ENCODE results near the gene ZNF264.
"Not testable (repeated sequence)": the region's sequence is repeated elsewhere in the genome, so short reads cannot be mapped to it uniquely, and the experiment has no call there.

Gene ZNF264

GRCh38 chr19:57245959-57246358 is 54.7 kb downstream of the ZNF264 start:
- Histone ChIP-seq H3K4me2 (ENCODE audit: low read depth, low read length) (no peak overlapping the region), H3K27me3 (replicated peaks; ENCODE audit: insufficient read depth, low read length) (no peaks in the 10 kb centered on the region), H3K36me3 (replicated peaks; ENCODE audit: insufficient read depth, low read length) (no peaks in the 10 kb centered on the region; the same call in 1 of the 2 replicates), H3K4me1 (ENCODE audit: low read length) (peaks cover 8% of the 10 kb centered on the region; the same call in 1 of the 2 replicates), H3K9me2 (replicated peaks; ENCODE audit: insufficient read depth, low read length) (no peaks in the 10 kb centered on the region), H4K20me1 (ENCODE audit: insufficient read depth, low read length) (no peaks in the 10 kb centered on the region), H3K79me2 (ENCODE audit: low read length) (peaks cover 43% of the 10 kb centered on the region), H2AFZ (ENCODE audit: low read length) (no peak overlapping the region), H3F3A (ENCODE audit: insufficient read depth, low read length) (peaks cover 5% of the 10 kb centered on the region; the same call in 1 of the 2 replicates), H3K9ac (ENCODE audit: low read length) (no peak overlapping the region), H3K27ac (ENCODE audit: low read length) (no peak overlapping the region), H3K4me3 (ENCODE audit: low read length) (no peak overlapping the region), H3K9me3 (replicated peaks; ENCODE audit: insufficient read depth, low read length) (no peaks in the 10 kb centered on the region)
- no peak for DNase-seq
- TF ChIP-seq EZH2 (optimal IDR thresholded peaks at IDR 0.05; ENCODE audit: low read depth, low read length) (no peak), EZH2phosphoT487 (IDR thresholded peaks at IDR 0.05; ENCODE audit: low read length) (no peak)
- TF ChIP-seq, protein P1, sequence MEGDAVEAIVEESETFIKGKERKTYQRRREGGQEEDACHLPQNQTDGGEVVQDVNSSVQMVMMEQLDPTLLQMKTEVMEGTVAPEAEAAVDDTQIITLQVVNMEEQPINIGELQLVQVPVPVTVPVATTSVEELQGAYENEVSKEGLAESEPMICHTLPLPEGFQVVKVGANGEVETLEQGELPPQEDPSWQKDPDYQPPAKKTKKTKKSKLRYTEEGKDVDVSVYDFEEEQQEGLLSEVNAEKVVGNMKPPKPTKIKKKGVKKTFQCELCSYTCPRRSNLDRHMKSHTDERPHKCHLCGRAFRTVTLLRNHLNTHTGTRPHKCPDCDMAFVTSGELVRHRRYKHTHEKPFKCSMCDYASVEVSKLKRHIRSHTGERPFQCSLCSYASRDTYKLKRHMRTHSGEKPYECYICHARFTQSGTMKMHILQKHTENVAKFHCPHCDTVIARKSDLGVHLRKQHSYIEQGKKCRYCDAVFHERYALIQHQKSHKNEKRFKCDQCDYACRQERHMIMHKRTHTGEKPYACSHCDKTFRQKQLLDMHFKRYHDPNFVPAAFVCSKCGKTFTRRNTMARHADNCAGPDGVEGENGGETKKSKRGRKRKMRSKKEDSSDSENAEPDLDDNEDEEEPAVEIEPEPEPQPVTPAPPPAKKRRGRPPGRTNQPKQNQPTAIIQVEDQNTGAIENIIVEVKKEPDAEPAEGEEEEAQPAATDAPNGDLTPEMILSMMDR (IDR thresholded peaks at IDR 0.05; ENCODE audit: low read length): no peak

DNA sequence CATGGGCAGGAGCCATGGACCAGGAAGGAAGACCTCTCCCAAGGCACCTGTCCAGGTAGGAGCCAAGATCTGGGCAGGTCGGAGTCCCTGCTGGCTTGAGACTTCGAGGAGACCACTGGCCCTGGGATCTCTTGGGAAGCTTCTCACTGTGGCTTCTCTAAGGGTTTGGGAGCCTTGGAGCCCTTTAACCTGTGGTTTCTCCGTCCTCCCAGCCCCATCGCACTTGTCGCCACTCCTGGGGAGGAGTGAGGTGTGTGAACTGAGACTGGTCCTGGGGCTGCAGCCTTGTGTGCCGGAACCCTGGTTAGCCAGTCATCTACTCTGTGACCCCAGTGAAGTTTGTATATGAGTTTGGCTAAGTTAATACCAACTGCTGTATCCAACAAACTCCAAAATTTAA is 57.3 kb downstream of the ZNF264 start:
- Histone ChIP-seq H3K4me3 (ENCODE audit: low read length) (no peak overlapping the region), H3F3A (ENCODE audit: insufficient read depth, low read length) (no peaks in the 10 kb centered on the region), H3K79me2 (ENCODE audit: low read length) (peaks cover 16% of the 10 kb centered on the region), H3K9me3 (replicated peaks; ENCODE audit: insufficient read depth, low read length) (no peaks in the 10 kb centered on the region), H3K9ac (ENCODE audit: low read length) (no peak overlapping the region), H3K36me3 (replicated peaks; ENCODE audit: insufficient read depth, low read length) (peaks cover 9% of the 10 kb centered on the region; the same call in 1 of the 2 replicates), H3K27ac (ENCODE audit: low read length) (no peak overlapping the region), H4K20me1 (ENCODE audit: insufficient read depth, low read length) (no peaks in the 10 kb centered on the region), H3K4me2 (ENCODE audit: low read depth, low read length) (no peak overlapping the region), H3K4me1 (ENCODE audit: low read length) (no peaks in the 10 kb centered on the region), H2AFZ (ENCODE audit: low read length) (no peak overlapping the region), H3K27me3 (replicated peaks; ENCODE audit: insufficient read depth, low read length) (no peaks in the 10 kb centered on the region), H3K9me2 (replicated peaks; ENCODE audit: insufficient read depth, low read length) (no peaks in the 10 kb centered on the region)
- DNase-seq: no peak
- TF ChIP-seq, protein P1 (IDR thresholded peaks at IDR 0.05; ENCODE audit: low read length): no peak
- no peak for TF ChIP-seq EZH2 (optimal IDR thresholded peaks at IDR 0.05; ENCODE audit: low read depth, low read length)
- no peak for TF ChIP-seq EZH2phosphoT487 (IDR thresholded peaks at IDR 0.05; ENCODE audit: low read length)

DNA sequence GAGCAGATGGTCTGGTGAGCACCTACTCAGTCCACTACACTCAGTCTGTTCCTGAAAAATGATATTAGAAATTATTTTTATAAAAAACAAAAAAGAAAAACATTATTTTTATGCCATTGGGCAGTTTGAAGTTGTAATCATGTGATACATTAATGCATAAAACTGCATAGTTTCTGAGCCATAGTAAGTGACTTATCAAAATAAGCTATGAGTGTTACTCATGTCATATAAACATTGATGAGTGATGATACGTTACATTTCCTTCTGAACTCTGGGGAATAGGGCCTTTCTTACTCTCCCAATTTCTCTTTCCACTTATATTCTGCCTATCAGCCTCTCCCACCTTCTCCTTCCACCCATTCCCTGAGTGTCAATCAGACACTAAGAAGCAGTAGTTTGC is 58.0 kb downstream of the ZNF264 start:
- no peak overlapping the region for H3K4me3 ChIP-seq (ENCODE audit: low read length)
- H3K4me1 ChIP-seq (ENCODE audit: low read length): no peaks in the 10 kb centered on the region
- no peaks in the 10 kb centered on the region for H3K9me3 ChIP-seq (replicated peaks; ENCODE audit: insufficient read depth, low read length)
- no peak overlapping the region for H3K27ac ChIP-seq (ENCODE audit: low read length)
- DNase-seq: no peak
- no peaks in the 10 kb centered on the region for H4K20me1 ChIP-seq (ENCODE audit: insufficient read depth, low read length)
- TF ChIP-seq, protein P1 (IDR thresholded peaks at IDR 0.05; ENCODE audit: low read length): no peak
- TF ChIP-seq EZH2phosphoT487 (IDR thresholded peaks at IDR 0.05; ENCODE audit: low read length) (no peak), EZH2 (optimal IDR thresholded peaks at IDR 0.05; ENCODE audit: low read depth, low read length) (no peak)
- no peaks in the 10 kb centered on the region for H3K9me2 ChIP-seq (replicated peaks; ENCODE audit: insufficient read depth, low read length)
- no peaks in the 10 kb centered on the region for H3K27me3 ChIP-seq (replicated peaks; ENCODE audit: insufficient read depth, low read length)
- H3F3A ChIP-seq (ENCODE audit: insufficient read depth, low read length): no peaks in the 10 kb centered on the region
- H2AFZ ChIP-seq (ENCODE audit: low read length): no peak overlapping the region
- no peak overlapping the region for H3K4me2 ChIP-seq (ENCODE audit: low read depth, low read length)
- H3K36me3 ChIP-seq (replicated peaks; ENCODE audit: insufficient read depth, low read length): peaks cover 13% of the 10 kb centered on the region; the same call in 1 of the 2 replicates
- peaks cover 14% of the 10 kb centered on the region for H3K79me2 ChIP-seq (ENCODE audit: low read length)
- H3K9ac ChIP-seq (ENCODE audit: low read length): no peak overlapping the region

- H3K4me2 ChIP-seq (ENCODE audit: low read depth, low read length); H3K9me3 ChIP-seq (replicated peaks; ENCODE audit: insufficient read depth, low read length); H3K79me2 ChIP-seq (ENCODE audit: low read length); H3K9ac ChIP-seq (ENCODE audit: low read length); H3K27ac ChIP-seq (ENCODE audit: low read length); H3K9me2 ChIP-seq (replicated peaks; ENCODE audit: insufficient read depth, low read length); H3K4me1 ChIP-seq (ENCODE audit: low read length); DNase-seq; H4K20me1 ChIP-seq (ENCODE audit: insufficient read depth, low read length); H3K27me3 ChIP-seq (replicated peaks; ENCODE audit: insufficient read depth, low read length); H2AFZ ChIP-seq (ENCODE audit: low read length); H3K4me3 ChIP-seq (ENCODE audit: low read length); H3F3A ChIP-seq (ENCODE audit: insufficient read depth, low read length): not testable (repeated sequence)
- H3K36me3 ChIP-seq (replicated peaks; ENCODE audit: insufficient read depth, low read length): peaks cover 13% of the 10 kb centered on the region; the same call in 1 of the 2 replicates
Observed at GRCh38 chr19:57253767-57254166, 62.5 kb downstream of the ZNF264 start.
